Fibroblast of skin of left biceps (primary cell): ENCODE data around the gene MAPK8IP3.

Experiments used
- DNase-seq, 2 experiments: peaks; one replicate each; pipeline ENCODE4 v3.0.0-alpha.2; 2013; ENCODE audit warnings: low read depth in 2 of 2

The MAPK8IP3 gene

GRCh38 chr16:1762196-1762878 lies 56.3 kb downstream of the MAPK8IP3 start:
- DNase-seq: no peak

DNA sequence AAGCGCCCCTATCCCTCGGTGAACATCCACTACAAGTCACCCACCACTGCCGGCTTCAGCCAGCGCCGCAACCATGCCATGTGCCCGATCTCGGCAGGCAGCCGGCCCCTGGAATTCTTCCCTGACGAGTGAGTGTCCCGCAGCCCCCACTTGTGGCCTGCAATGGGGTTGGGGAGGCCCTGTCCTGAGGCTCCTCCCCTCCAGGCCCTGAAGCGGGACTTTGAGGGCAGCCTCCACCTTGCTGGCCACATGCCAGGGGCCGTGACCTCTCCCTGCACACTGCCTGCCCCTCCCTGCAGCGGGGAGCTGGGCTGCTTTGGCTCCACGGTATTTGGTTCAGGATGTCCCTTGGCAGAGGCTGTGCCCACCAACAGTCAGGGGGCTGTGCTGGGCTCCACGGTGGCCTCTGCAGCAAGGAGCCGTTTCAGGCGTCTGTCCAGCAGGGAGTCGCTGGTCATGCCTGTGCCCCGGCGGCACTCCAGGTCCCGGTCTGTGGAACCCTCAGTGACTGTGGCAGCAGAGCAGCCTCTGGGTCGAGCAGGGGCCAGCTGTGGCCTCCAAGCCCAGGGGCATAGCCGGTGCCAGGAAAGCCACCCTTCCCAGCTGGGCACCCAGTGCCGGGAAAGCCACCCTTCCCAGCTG lies 57.0 kb downstream of the MAPK8IP3 start:
- no peak for DNase-seq

DNA sequence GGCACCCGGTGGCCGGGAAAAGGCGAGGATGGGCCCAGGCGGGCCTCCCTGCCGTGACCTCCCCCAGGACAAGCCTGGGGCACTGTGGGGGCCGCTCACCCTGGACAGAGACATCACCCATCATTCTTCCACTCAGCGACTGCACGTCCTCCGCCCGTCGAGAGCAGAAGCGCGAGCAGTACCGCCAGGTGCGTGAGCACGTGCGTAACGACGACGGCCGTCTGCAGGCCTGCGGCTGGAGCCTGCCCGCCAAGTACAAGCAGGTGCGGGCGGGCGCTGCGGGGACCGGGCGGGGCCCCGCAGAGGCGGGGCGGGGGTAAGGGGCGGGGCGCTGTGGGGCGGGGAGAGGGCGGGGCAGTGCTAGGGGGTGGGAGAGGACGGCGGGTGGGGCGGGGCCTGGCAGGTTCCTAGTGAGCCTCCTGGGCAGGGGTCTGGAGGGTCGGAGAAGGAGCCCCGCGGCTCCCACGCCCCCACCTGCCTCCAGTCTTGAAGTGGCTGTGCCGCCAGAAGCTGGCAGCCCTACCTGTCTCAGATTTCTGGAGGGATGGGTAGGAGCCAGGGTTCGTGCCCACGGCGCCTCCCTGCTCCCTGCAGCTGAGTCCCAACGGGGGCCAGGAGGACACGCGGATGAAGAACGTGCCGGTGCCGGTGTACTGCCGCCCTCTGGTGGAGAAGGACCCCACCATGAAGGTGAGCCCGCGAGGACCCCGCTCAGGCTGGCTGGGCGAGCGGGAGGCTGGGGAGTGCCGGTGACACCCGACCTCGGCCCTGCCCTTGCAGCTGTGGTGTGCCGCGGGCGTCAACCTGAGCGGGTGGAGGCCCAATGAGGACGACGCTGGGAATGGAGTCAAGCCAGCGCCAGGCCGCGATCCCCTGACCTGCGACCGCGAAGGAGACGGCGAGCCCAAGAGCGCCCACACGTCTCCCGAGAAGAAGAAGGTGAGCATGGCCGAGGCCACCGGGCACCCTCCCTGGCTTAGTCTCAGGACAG lies 57.8 kb downstream of the MAPK8IP3 start:
- DNase-seq: no peak

- no peak for DNase-seq
Observed at GRCh38 chr16:1764971-1765370, 59.0 kb downstream of the MAPK8IP3 start.

DNA sequence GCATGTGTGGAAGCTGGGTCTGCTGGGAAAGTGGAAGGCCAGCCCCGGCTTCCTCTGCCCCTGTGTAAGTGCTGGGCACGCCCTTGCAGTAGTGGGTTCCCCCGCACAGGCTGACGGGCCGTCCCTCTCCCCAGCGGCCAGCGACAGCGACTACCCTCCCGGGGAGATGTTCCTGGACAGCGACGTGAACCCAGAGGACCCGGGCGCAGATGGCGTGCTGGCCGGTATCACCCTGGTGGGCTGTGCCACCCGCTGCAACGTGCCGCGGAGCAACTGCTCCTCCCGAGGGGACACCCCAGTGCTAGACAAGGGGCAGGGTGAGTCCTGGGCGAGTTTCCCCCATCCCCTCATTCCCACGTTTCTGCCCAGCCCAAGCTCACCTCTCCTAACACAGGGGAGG lies 59.8 kb downstream of the MAPK8IP3 start:
- no peak for DNase-seq

DNA sequence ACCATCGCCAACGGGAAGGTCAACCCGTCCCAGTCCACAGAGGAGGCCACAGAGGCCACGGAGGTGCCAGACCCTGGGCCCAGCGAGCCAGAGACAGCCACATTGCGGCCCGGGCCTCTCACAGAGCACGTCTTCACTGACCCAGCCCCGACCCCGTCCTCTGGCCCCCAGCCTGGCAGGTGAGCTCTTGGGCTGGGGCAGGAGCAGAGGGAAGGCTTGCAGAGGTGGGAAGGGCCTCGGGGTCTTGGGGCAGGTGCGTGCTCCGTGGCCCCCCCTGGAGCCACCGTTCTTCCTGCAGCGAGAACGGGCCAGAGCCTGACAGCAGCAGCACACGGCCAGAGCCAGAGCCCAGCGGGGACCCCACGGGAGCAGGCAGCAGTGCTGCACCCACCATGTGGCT lies 60.2 kb downstream of the MAPK8IP3 start:
- DNase-seq: no peak

GRCh38 chr16:1766701-1767100 lies 60.7 kb downstream of the MAPK8IP3 start:
- no peak for DNase-seq

DNA sequence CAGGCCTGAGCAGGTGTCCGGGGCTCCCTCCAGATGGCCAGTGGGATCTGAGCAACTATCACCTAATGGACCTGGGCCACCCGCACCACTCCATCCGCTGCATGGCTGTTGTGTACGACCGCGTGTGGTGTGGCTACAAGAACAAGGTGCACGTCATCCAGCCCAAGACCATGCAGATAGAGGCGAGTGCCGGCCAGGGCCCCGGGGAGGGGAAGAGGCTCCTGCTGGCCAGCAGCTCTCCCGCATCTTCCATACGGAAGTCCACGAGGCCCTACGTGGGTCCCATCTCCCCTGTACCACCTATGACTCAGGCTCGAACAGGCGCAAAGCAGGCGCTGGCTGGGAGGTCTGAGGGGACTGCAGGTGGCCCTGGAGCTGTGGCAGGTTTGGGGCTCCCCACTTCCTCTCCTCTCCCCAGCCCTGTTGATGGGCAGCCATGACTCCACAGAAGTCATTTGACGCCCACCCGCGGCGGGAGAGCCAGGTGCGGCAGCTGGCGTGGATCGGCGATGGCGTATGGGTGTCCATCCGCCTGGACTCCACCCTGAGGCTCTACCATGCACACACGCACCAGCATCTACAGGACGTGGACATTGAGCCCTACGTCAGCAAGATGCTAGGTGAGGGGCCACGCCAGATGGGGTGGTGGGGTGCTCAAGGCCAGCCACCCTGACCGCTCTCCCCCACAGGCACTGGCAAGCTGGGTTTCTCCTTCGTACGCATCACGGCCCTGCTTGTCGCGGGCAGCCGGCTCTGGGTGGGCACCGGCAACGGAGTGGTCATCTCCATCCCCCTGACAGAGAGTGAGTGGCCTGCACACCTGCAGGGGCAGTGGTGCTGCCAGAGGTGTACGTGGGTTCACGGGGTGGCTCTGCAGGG lies 61.4 kb downstream of the MAPK8IP3 start:
- no peak for DNase-seq

- no peak for DNase-seq
Observed at GRCh38 chr16:1768061-1768766, 62.2 kb downstream of the MAPK8IP3 start.

DNA sequence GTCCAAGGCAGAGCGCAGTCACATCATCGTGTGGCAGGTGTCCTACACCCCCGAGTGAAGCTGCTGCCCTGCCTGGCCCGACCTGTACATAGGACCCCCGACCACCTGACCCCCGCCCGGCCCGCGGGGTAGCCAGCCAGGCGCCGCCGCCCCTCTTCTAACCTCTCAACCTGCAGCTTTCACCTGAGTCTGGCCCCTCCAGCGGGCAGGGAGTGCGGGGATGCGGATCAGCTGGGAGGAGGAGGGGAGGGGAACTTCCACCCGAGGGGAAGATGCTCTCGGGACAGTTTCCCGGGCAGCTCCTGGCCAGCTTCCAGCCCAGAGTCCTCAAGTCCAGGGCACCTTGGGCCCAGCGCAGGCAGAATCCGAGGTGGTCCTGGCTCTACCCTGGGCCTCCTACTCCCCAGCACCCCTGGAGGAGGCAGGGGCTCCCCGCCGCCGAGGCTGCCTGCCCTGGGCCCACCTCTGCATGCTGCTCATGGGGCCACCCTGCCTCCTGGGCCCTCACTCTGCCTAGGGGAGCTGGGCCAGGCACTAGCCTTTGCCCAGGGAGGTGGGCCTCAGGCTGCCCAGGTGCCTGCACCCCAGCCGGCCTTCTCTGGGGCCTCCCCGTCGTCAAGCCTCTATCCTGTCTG lies 62.9 kb downstream of the MAPK8IP3 start:
- no peak for DNase-seq

- no peak for DNase-seq
Observed at GRCh38 chr16:1769402-1770300, 63.7 kb downstream of the MAPK8IP3 start.

GRCh38 chr16:1770328-1771187 lies 64.6 kb downstream of the MAPK8IP3 start:
- no peak for DNase-seq

DNA sequence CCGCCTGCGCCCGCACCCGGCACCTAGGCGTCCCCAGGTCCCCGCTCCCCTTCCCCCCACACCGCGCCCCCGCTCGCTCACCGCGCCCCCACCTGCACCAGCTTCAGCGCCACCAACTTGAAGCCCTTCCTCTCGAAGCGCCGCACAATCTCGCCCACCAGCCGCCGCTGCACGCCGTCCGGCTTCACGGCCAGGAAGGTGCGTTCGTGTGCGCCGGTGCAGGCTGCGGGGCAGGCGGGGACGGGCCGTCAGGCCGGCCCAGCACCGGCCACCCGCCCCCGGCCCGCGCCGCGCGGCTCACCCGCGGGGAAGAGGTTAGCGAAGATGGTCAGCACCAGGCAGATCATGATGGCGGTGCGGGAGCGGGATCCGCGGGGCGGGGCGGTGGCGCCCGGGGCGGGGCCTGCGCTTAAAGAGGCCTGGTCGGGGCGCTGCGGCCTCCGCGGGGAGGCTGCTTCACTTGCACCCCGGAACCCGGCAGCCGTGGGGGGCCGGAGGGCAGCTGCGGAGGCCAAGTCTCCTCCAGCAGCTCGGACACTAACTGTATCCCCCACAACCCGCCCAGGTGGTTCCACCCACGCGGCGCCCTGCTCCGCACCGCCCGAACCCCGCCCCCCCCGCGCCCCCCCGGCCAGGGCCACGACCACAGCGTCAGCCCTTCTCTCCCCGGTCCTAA lies 65.3 kb downstream of the MAPK8IP3 start, which contains the start of gene NME3:
NME3 (minus strand) TSS at position 356 of the 676 bp plus-strand sequence; CDS start at position 347, 9 bp downstream.
- no peak for DNase-seq

DNA sequence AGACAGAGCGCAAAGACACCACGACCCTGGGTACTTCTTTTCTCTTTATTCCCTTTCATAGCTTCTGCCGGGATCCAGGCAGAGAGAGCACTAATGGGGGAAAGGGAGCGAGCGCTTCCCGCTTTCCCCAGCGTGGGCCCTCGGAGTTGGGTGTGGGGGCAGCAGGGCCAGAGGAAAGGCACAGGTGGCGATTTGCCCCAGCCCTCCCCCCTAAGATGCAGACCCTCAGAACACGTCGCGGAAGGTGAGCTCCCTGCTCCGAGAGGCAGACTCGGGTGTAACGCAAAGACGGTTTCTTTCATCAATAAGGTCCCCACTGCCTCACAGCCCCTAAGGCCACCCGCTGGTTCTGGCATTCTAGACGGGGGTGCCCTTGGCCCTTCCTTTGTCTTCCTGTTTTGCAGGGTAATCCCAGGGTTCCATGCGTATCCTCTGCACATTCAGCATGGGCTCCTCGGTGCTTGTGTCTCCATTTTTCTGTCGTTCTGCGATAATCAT lies 65.9 kb downstream of the MAPK8IP3 start:
- no peak for DNase-seq

GRCh38 chr16:1772362-1772907 lies 66.4 kb downstream of the MAPK8IP3 start, which contains the start of gene EME2:
EME2 (plus strand) TSS chr16:1772810; CDS start chr16:1773228, 418 bp downstream.
- DNase-seq: no peak

DNA sequence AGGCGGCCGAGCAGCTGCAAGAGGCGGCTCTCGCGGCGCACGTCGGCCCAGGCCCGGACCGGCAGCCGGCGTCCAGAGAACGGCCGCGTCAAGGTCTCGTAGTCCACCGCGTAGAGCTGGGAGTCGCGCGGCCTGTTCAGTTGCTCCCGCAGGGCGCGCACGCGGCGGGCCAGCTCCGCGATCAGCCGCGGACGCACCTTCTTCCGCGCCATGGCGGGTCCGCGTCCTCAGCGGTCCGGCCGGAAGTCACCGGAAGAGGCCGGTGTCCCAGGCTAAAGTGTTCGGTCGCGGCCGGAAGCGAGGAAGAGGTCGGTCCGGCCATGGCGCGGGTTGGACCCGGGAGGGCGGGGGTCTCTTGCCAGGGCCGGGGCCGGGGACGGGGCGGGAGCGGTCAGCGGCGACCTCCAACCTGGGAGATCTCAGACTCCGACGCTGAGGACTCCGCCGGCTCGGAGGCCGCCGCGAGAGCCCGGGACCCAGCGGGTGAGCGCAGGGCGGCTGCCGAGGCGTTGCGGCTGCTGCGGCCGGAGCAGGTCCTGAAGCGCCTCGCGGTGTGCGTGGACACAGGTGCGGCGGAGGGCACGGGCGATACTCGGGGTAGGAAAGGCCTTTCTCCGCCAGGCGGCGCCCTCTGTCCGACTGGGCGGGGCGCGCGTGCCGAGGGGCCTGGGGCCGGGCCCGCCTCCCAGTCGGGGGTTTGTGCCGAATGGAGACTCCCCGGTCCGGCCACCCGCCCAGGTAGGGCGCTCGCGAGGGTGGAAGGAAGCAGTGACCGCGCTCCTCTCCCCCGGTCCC lies 67.1 kb downstream of the MAPK8IP3 start, which contains the start of gene MRPS34:
MRPS34 (minus strand) TSS at position 227 of the 795 bp plus-strand sequence; CDS start at position 212, 15 bp downstream.
- peak; percentile 34 to 57 for DNase-seq
